SK-N-SH treated with all-trans-retinoic acid at 6 μM for 48 hours (cell line): ENCODE measurements around the gene GAPVD1.

Experiments
- ATAC-seq: fragments of 200-7000 bp; cut with Tn5 transposase; 3 replicates; pipeline ENCODE4 v1.9.1; 2020; ENCODE audit warnings: mild to moderate bottlenecking, moderate library complexity
- ARNTL ChIP-seq: fragments of 450-650 bp; formaldehyde crosslinking; IDR thresholded peaks from 2 replicates; pipeline ENCODE4 v1.5.0; 2020; ENCODE audit warnings: low read depth, mild to moderate bottlenecking, moderate library complexity, borderline replicate concordance
- BACH2 ChIP-seq: fragments of 250-450 bp; sonication (Bioruptor Pico); IDR thresholded peaks from 2 replicates; pipeline ENCODE4 v1.9.0; 2021; ENCODE audit warnings: mild to moderate bottlenecking, borderline replicate concordance
- ESRRG ChIP-seq: fragments of 250-450 bp; sonication (Bioruptor Pico); IDR thresholded peaks from 2 replicates; pipeline ENCODE4 v1.6.1; 2021; ENCODE audit warnings: mild to moderate bottlenecking
- GLIS3 ChIP-seq: fragments of 250-450 bp; sonication (Bioruptor Pico); IDR thresholded peaks from 2 replicates; pipeline ENCODE4 v1.5.0; 2020; ENCODE audit warnings: mild to moderate bottlenecking, moderate library complexity
- ISL1 ChIP-seq: fragments of 250-450 bp; sonication (Bioruptor Pico); IDR thresholded peaks from 2 replicates; pipeline ENCODE4 v2.1.2; 2022; ENCODE audit warnings: mild to moderate bottlenecking, moderate library complexity
- OSR1 ChIP-seq: fragments of 250-450 bp; sonication (Bioruptor Pico); IDR thresholded peaks from 2 replicates; pipeline ENCODE4 v1.8.0; 2022; ENCODE audit warnings: moderate library complexity, mild to moderate bottlenecking, inconsistent platforms
- PPARA ChIP-seq: fragments of 250-450 bp; sonication (Bioruptor Pico); IDR thresholded peaks from 2 replicates; pipeline ENCODE4 v1.5.0; 2020; ENCODE audit warnings: mild to moderate bottlenecking, borderline replicate concordance
- RARB ChIP-seq: fragments of 250-450 bp; sonication (Bioruptor Pico); IDR thresholded peaks from 2 replicates; pipeline ENCODE4 v1.8.0; 2021; ENCODE audit warnings: mild to moderate bottlenecking, moderate library complexity
- SNAI2 ChIP-seq: fragments of 250-450 bp; sonication (Bioruptor Pico); IDR thresholded peaks from 2 replicates; pipeline ENCODE4 v1.5.0; 2020; ENCODE audit warnings: mild to moderate bottlenecking, moderate library complexity
- TCF4 ChIP-seq: fragments of 250-450 bp; sonication (Bioruptor Pico); IDR thresholded peaks from 2 replicates; pipeline ENCODE4 v1.8.0; 2021; ENCODE audit warnings: mild to moderate bottlenecking, moderate library complexity, borderline replicate concordance
- TOX ChIP-seq: fragments of 250-450 bp; sonication (Bioruptor Pico); IDR thresholded peaks from 2 replicates; pipeline ENCODE4 v1.8.0; 2021; ENCODE audit warnings: mild to moderate bottlenecking, moderate library complexity, borderline replicate concordance
- ZC3H10 ChIP-seq: fragments of 250-450 bp; sonication (Bioruptor Pico); IDR thresholded peaks from 2 replicates; pipeline ENCODE4 v1.5.1; 2021; ENCODE audit warnings: mild to moderate bottlenecking, moderate library complexity
- ZFP3 ChIP-seq: fragments of 250-450 bp; sonication (Bioruptor Pico); IDR thresholded peaks from 2 replicates; pipeline ENCODE4 v1.5.0; 2020; ENCODE audit warnings: mild to moderate bottlenecking, moderate library complexity
- ZFP30 ChIP-seq: fragments of 450-650 bp; formaldehyde crosslinking; IDR thresholded peaks from 2 replicates; pipeline ENCODE4 v1.5.0; 2022; ENCODE audit warnings: mild to moderate bottlenecking, moderate library complexity
- ZNF565 ChIP-seq: fragments of 450-650 bp; formaldehyde crosslinking; conservative IDR thresholded peaks from 2 replicates; pipeline ENCODE4 v1.5.0; 2020; ENCODE audit warnings: low read depth, mild to moderate bottlenecking, moderate library complexity
- ZNF70 ChIP-seq: fragments of 450-650 bp; formaldehyde crosslinking; IDR thresholded peaks from 2 replicates; pipeline ENCODE4 v1.5.0; 2020; ENCODE audit warnings: mild to moderate bottlenecking, moderate library complexity
- ZNF8 ChIP-seq: fragments of 450-650 bp; formaldehyde crosslinking; IDR thresholded peaks from 2 replicates; pipeline ENCODE4 v1.5.0; 2020; ENCODE audit warnings: mild to moderate bottlenecking, moderate library complexity
- TF ChIP-seq, protein P1 (sequence below): fragments of 250-450 bp; sonication (Bioruptor Pico); IDR thresholded peaks from 2 replicates; pipeline ENCODE4 v1.8.0; 2020; ENCODE audit warnings: mild to moderate bottlenecking, moderate library complexity, borderline replicate concordance
- TF ChIP-seq, protein P2 (sequence below): fragments of 250-450 bp; sonication (Bioruptor Pico); IDR thresholded peaks from 2 replicates; pipeline ENCODE4 v1.8.0; 2021; ENCODE audit warnings: low read depth, mild to moderate bottlenecking, moderate library complexity, borderline replicate concordance
- TF ChIP-seq, protein P3 (sequence below): fragments of 250-450 bp; sonication (Bioruptor Pico); IDR thresholded peaks from 2 replicates; pipeline ENCODE4 v1.5.0; 2020; ENCODE audit warnings: mild to moderate bottlenecking, moderate library complexity
- TF ChIP-seq, protein P4 (sequence below): fragments of 250-450 bp; sonication (Bioruptor Pico); IDR thresholded peaks from 2 replicates; pipeline ENCODE4 v1.5.1; 2020; ENCODE audit warnings: low read depth, mild to moderate bottlenecking, moderate library complexity
- TF ChIP-seq, protein P5 (sequence below): fragments of 250-450 bp; sonication (Bioruptor Pico); IDR thresholded peaks from 2 replicates; pipeline ENCODE4 v1.5.1; 2021; ENCODE audit warnings: mild to moderate bottlenecking, moderate library complexity

Gene GAPVD1

DNA sequence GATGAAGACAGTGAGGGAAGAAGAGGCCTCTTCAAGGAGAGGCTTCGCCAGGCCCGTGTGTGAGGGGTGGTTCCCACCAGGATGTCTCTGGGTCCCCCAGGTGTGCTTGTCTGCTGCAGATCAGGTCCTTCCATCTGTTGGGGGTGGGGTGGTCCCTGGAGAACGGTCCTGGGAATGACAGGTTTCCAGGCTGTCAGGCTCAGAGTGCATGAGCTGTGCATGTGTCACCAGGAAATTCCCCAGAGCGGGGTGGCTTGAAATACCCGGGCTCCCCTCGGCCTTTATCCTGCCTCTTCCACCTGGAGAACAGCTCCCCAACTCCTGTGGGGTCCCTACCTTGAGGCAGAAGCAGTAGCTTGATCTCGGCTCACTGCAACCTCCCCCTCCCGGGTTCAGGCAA, 118.8 kb downstream of the GAPVD1 start (continued):
- TF ChIP-seq, protein P1, sequence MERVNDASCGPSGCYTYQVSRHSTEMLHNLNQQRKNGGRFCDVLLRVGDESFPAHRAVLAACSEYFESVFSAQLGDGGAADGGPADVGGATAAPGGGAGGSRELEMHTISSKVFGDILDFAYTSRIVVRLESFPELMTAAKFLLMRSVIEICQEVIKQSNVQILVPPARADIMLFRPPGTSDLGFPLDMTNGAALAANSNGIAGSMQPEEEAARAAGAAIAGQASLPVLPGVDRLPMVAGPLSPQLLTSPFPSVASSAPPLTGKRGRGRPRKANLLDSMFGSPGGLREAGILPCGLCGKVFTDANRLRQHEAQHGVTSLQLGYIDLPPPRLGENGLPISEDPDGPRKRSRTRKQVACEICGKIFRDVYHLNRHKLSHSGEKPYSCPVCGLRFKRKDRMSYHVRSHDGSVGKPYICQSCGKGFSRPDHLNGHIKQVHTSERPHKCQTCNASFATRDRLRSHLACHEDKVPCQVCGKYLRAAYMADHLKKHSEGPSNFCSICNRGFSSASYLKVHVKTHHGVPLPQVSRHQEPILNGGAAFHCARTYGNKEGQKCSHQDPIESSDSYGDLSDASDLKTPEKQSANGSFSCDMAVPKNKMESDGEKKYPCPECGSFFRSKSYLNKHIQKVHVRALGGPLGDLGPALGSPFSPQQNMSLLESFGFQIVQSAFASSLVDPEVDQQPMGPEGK (CRISPR knock-in tag) = no peak
- TF ChIP-seq ZC3H10 (CRISPR knock-in tag) (no peak), ZFP3 (CRISPR knock-in tag) (no peak)

DNA sequence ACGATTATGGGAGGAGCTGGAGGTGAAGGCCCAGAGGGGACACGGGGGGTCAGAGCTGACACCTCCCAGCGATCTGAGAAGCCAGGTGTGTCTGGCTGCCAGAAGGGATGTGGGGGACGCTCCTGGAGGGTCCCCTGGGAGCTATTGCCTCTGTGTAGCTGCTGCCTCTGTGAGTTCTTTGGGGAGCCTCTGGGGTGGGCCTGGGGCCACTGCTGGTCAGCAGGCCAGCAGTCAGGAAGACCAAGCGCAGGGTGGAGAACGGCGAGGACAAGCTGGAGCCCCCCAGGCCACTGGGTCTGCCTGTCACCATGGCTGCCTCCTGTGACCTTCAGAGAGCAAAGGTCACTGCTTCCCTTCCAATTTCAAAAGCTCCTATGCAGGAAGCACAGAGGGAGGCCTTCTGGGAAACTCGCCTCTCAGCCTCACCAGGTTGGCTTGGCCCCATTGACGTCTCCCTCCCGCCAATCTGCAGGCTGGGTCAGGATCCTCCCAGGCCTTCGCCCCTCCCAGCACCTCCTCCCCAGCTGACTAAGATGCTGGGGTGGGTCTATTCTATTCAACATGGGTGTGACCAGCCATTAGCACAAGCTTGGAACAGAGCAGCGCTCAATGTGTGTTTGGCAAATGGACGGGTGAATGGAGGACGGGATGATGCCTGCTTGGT, 126.4 kb downstream of the GAPVD1 start:
- TF ChIP-seq SNAI2 = no peak
- no peak for ATAC-seq

DNA sequence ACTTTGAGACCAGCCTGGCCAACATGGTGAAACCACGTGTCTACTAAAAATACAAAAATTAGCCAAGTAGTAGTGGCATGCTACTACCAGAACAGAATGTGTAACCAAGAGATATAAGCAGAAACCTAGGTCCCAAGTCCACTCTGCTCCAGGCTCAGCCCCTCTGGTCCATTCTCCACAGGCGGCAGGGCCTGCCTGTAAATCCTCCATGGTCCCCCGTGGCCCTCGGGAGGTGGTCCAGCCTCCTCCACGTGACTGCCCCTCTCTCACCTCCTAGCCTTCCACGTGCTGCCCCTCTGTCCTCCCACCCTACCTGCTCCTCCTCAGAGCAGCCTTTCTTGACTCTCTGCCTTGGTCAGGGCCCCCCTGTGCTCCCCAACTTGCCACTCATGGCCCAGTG, 127.4 kb downstream of the GAPVD1 start:
- TF ChIP-seq BACH2 (CRISPR knock-in tag) (no peak), ISL1 (CRISPR knock-in tag) (no peak), ZNF565 (CRISPR knock-in tag) (no peak), TOX (no peak), ZFP3 (CRISPR knock-in tag) (no peak), ESRRG (no peak), ZFP30 (CRISPR knock-in tag) (no peak), TCF4 (CRISPR knock-in tag) (no peak), ZNF70 (CRISPR knock-in tag) (no peak), GLIS3 (CRISPR knock-in tag) (no peak)
- TF ChIP-seq, protein P1 (CRISPR knock-in tag) = no peak
- TF ChIP-seq, protein P2, sequence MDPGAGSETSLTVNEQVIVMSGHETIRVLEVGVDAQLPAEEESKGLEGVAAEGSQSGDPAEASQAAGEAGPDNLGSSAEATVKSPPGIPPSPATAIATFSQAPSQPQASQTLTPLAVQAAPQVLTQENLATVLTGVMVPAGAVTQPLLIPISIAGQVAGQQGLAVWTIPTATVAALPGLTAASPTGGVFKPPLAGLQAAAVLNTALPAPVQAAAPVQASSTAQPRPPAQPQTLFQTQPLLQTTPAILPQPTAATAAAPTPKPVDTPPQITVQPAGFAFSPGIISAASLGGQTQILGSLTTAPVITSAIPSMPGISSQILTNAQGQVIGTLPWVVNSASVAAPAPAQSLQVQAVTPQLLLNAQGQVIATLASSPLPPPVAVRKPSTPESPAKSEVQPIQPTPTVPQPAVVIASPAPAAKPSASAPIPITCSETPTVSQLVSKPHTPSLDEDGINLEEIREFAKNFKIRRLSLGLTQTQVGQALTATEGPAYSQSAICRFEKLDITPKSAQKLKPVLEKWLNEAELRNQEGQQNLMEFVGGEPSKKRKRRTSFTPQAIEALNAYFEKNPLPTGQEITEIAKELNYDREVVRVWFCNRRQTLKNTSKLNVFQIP (CRISPR knock-in tag) = no peak
- TF ChIP-seq, protein P3, sequence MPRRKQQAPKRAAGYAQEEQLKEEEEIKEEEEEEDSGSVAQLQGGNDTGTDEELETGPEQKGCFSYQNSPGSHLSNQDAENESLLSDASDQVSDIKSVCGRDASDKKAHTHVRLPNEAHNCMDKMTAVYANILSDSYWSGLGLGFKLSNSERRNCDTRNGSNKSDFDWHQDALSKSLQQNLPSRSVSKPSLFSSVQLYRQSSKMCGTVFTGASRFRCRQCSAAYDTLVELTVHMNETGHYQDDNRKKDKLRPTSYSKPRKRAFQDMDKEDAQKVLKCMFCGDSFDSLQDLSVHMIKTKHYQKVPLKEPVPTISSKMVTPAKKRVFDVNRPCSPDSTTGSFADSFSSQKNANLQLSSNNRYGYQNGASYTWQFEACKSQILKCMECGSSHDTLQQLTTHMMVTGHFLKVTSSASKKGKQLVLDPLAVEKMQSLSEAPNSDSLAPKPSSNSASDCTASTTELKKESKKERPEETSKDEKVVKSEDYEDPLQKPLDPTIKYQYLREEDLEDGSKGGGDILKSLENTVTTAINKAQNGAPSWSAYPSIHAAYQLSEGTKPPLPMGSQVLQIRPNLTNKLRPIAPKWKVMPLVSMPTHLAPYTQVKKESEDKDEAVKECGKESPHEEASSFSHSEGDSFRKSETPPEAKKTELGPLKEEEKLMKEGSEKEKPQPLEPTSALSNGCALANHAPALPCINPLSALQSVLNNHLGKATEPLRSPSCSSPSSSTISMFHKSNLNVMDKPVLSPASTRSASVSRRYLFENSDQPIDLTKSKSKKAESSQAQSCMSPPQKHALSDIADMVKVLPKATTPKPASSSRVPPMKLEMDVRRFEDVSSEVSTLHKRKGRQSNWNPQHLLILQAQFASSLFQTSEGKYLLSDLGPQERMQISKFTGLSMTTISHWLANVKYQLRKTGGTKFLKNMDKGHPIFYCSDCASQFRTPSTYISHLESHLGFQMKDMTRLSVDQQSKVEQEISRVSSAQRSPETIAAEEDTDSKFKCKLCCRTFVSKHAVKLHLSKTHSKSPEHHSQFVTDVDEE (CRISPR knock-in tag) = no peak

DNA sequence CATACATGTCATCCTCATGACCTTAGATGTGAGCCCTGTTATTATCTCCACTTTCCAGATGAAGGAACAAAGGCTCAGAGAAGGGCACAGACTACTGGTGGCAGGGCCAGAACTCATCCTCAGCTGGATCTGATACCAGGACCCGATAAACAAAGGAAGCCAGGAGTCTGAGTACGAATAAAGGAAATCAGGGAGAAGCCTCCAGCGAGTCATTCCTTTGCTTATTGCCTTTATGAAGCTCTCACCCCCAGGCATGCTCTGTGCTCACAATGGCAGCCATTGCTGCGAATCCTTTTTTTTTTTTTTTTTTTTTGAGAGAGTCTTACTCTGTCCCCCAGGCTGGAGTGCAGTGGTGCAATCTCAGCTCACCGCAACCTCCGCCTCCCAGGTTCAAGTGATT, 130.1 kb downstream of the GAPVD1 start:
- ATAC-seq = no peak
- TF ChIP-seq ISL1 (CRISPR knock-in tag) (no peak), ARNTL (CRISPR knock-in tag) (no peak), ZNF8 (no peak), ZFP30 (CRISPR knock-in tag) (no peak), RARB (CRISPR knock-in tag) (no peak), ZFP3 (CRISPR knock-in tag) (no peak), ZC3H10 (CRISPR knock-in tag) (no peak), ZNF565 (CRISPR knock-in tag) (no peak), OSR1 (no peak), GLIS3 (CRISPR knock-in tag) (no peak), BACH2 (CRISPR knock-in tag) (no peak), PPARA (no peak)
- TF ChIP-seq, protein P2 (CRISPR knock-in tag) = no peak
- TF ChIP-seq, protein P4, sequence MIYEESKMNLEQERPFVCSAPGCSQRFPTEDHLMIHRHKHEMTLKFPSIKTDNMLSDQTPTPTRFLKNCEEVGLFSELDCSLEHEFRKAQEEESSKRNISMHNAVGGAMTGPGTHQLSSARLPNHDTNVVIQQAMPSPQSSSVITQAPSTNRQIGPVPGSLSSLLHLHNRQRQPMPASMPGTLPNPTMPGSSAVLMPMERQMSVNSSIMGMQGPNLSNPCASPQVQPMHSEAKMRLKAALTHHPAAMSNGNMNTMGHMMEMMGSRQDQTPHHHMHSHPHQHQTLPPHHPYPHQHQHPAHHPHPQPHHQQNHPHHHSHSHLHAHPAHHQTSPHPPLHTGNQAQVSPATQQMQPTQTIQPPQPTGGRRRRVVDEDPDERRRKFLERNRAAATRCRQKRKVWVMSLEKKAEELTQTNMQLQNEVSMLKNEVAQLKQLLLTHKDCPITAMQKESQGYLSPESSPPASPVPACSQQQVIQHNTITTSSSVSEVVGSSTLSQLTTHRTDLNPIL = no peak
- TF ChIP-seq, protein P5, sequence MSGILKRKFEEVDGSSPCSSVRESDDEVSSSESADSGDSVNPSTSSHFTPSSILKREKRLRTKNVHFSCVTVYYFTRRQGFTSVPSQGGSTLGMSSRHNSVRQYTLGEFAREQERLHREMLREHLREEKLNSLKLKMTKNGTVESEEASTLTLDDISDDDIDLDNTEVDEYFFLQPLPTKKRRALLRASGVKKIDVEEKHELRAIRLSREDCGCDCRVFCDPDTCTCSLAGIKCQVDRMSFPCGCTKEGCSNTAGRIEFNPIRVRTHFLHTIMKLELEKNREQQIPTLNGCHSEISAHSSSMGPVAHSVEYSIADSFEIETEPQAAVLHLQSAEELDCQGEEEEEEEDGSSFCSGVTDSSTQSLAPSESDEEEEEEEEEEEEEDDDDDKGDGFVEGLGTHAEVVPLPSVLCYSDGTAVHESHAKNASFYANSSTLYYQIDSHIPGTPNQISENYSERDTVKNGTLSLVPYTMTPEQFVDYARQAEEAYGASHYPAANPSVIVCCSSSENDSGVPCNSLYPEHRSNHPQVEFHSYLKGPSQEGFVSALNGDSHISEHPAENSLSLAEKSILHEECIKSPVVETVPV = no peak

More for the DNA sequence above, 127.4 kb downstream of the GAPVD1 start:
- no peak for ATAC-seq
